Astrocyte (in vitro differentiated cells and primary cell): Measurements from ENCODE around the gene MACO1. TPM values are rescaled to one million over a fixed set of nuclear protein-coding genes. Genes with fewer than 3 reads are reported as not detected.
A peak's percentile ranks its signal among the peaks of the same experiment; 100 is the strongest.

ENCODE experiments used
- DNase-seq: peaks from one replicate; pipeline ENCODE4 v3.0.0-alpha.2; 2010; ENCODE audit warnings: low read depth
- FAIRE-seq: peaks from 2 replicates; lab custom pipeline; 2011; peaks lifted over from hg19 to GRCh38; lab: Jason Lieb, UNC
- H2AFZ ChIP-seq: 2 replicates; pipeline ENCODE4 v1.6.0; 2012; ENCODE audit warnings: low read depth, low read length, inconsistent platforms
- H3K27ac ChIP-seq: 2 replicates; pipeline ENCODE4 v1.5.1; 2011; ENCODE audit warnings: low read depth, low read length, inconsistent platforms
- H3K27me3 ChIP-seq: 2 replicates; pipeline ENCODE4 v1.6.0; 2011; ENCODE audit warnings: low read length, inconsistent platforms; ENCODE audit not compliant: insufficient read depth
- H3K36me3 ChIP-seq: 2 replicates; pipeline ENCODE4 v1.5.1; 2011; ENCODE audit warnings: low read length, inconsistent platforms; ENCODE audit not compliant: insufficient read depth
- H3K4me1 ChIP-seq: 2 replicates; pipeline ENCODE4 v1.5.1; 2011; ENCODE audit warnings: low read length, inconsistent platforms; ENCODE audit not compliant: insufficient read depth
- H3K4me2 ChIP-seq: 2 replicates; pipeline ENCODE4 v1.6.0; 2012; ENCODE audit warnings: low read length, inconsistent platforms
- H3K4me3 ChIP-seq: 2 replicates; pipeline ENCODE4 v1.5.1; 2011; ENCODE audit warnings: low read depth, mild to moderate bottlenecking, low read length, inconsistent platforms; ENCODE audit not compliant: insufficient read depth
- H3K79me2 ChIP-seq: 2 replicates; pipeline ENCODE4 v1.6.0; 2012; ENCODE audit warnings: mild to moderate bottlenecking, low read length, inconsistent platforms; ENCODE audit not compliant: insufficient read depth
- H3K9ac ChIP-seq: 2 replicates; pipeline ENCODE4 v1.6.0; 2012; ENCODE audit warnings: mild to moderate bottlenecking, low read length, inconsistent platforms
- H3K9me3 ChIP-seq: 2 replicates; pipeline ENCODE4 v1.5.1; 2012; ENCODE audit warnings: low read depth, mild to moderate bottlenecking, low read length, inconsistent platforms; ENCODE audit not compliant: insufficient read depth
- H4K20me1 ChIP-seq: 2 replicates; pipeline ENCODE4 v1.6.0; 2012; ENCODE audit warnings: low read length, inconsistent platforms; ENCODE audit not compliant: insufficient read depth
- H3K27ac Mint-ChIP-seq: one replicate; pipeline ENCODE4 v1.8.0; 2021; ENCODE audit warnings: mild to moderate bottlenecking, mixed read lengths; ENCODE audit not compliant: unreplicated experiment
- H3K27me3 Mint-ChIP-seq: one replicate; pipeline ENCODE4 v1.8.0; 2021; ENCODE audit warnings: low read depth, mixed read lengths; ENCODE audit not compliant: unreplicated experiment
- H3K36me3 Mint-ChIP-seq: one replicate; pipeline ENCODE4 v1.8.0; 2021; ENCODE audit warnings: low read depth, mixed read lengths; ENCODE audit not compliant: unreplicated experiment
- H3K4me1 Mint-ChIP-seq: one replicate; pipeline ENCODE4 v1.8.0; 2021; ENCODE audit warnings: low read depth, mixed read lengths; ENCODE audit not compliant: unreplicated experiment
- H3K4me3 Mint-ChIP-seq: one replicate; pipeline ENCODE4 v1.8.0; 2021; ENCODE audit warnings: mild to moderate bottlenecking, moderate library complexity, mixed read lengths; ENCODE audit not compliant: unreplicated experiment
- H3K9me3 Mint-ChIP-seq: one replicate; pipeline ENCODE4 v1.8.0; 2021; ENCODE audit warnings: mild to moderate bottlenecking, mixed read lengths; ENCODE audit not compliant: unreplicated experiment
- CTCF ChIP-seq: IDR thresholded peaks from 2 replicates; pipeline ENCODE4 v1.5.1; 2011; ENCODE audit warnings: low read depth, mild to moderate bottlenecking, inconsistent platforms, low read length, moderate library complexity; ENCODE audit not compliant: insufficient read depth
- EZH2 ChIP-seq: IDR thresholded peaks from 2 replicates; pipeline ENCODE4 v1.6.1; 2012; ENCODE audit warnings: mild to moderate bottlenecking, low read length, inconsistent platforms; ENCODE audit not compliant: insufficient read depth
- total RNA-seq: library from RNA; stranded (reverse); gene quantifications from 2 replicates; pipeline ENCODE4 v1.2.1, GENCODE V29; 2021

The MACO1 gene
- total RNA-seq, 1 donor from 2014 or later: 31.8 TPM

DNA sequence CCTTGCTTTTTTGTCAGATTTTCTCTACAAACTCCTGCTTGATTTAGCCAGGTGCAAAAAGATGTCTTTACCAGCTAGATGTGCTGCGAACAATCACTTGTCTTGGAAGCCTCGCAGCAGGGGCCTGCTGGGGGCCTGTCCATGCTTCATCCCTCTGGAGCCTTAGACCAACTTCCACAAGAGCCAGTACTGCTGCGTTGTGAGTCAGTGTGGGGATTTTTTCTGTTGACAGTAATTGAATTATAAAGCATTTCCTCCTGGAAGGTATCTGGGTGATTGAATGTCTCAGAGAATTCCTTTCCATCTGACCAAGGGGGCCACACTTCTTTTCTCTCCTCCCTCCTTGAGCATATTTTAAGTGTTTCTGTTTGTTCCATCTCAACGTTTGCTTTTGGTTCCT is 72.3 kb downstream of the MACO1 start:
- H3K9me3 ChIP-seq: no peaks in the 10 kb centered on the region
- no peaks in the 10 kb centered on the region for H3K79me2 ChIP-seq
- peaks cover 7% of the 10 kb centered on the region for H3K36me3 ChIP-seq
- no peak overlapping the region for H3K4me3 ChIP-seq
- FAIRE-seq: peak; percentile 86
- peaks cover 23% of the 10 kb centered on the region for H3K4me1 Mint-ChIP-seq
- H3K4me1 ChIP-seq: peaks cover 8% of the 10 kb centered on the region
- peak; percentile 48 for DNase-seq
- no peak overlapping the region for H3K4me2 ChIP-seq
- no peak overlapping the region for H2AFZ ChIP-seq
- TF ChIP-seq CTCF: no peak
- no peak for TF ChIP-seq EZH2
- no peak overlapping the region for H3K9ac ChIP-seq
- peaks cover 4% of the 10 kb centered on the region for H4K20me1 ChIP-seq
- no peaks in the 10 kb centered on the region for H3K9me3 Mint-ChIP-seq
- H3K27me3 Mint-ChIP-seq: no peaks in the 10 kb centered on the region
- no peaks in the 10 kb centered on the region for H3K27me3 ChIP-seq
- H3K27ac ChIP-seq: no peak overlapping the region
- peak overlapping the region; percentile 50 for H3K27ac Mint-ChIP-seq
- peaks cover 17% of the 10 kb centered on the region for H3K36me3 Mint-ChIP-seq
- no peak overlapping the region for H3K4me3 Mint-ChIP-seq

DNA sequence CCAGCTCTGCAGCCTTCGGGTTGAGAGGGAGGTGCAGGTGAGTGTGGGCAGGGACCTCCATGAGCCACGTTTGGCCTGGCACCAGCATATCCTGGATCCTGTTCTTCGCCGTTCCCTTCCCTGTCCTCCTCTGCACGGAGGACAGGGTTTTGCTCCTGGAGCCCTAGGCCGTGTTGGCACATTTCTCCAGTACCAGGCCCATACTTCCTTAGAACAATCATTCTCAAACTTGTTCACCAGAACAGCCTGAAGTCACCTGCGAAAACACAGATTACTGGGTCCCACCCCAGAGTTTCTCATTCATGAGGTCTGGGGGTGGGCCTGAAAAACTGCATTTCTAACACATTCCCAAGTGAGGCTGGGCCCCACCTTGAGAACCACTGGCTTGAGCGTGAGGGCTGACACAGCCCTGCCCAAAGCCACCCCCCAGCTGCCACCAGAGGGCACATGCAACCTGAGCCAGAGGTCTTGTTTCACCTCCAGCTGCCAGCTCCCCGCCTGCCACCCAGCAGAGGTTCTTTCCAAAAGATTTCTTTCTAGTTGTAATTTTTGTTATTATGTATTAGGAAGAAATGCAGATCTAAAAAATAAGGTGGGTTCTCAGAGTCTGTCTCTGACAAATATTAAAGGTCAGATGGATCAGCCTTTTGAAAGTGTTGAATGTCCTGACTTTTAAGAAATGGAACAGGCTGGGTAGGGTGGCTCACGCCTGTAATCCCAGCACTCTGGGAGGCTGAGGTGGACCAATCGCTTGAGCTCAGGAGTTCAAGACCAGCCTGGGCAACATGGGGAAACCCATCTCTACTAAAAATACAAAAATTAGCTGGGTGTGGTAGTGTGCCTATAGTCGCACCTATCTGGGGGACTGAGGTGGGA is 73.1 kb downstream of the MACO1 start:
- H3K4me1 Mint-ChIP-seq: peaks cover 23% of the 10 kb centered on the region
- Histone ChIP-seq H3K79me2 (no peaks in the 10 kb centered on the region), H3K27me3 (no peaks in the 10 kb centered on the region), H2AFZ (no peak overlapping the region), H3K4me2 (no peak overlapping the region), H3K9ac (no peak overlapping the region), H3K4me1 (peaks cover 8% of the 10 kb centered on the region), H3K4me3 (no peak overlapping the region), H3K36me3 (peaks cover under 1% of the 10 kb centered on the region), H3K27ac (no peak overlapping the region), H4K20me1 (peaks cover 4% of the 10 kb centered on the region), H3K9me3 (no peaks in the 10 kb centered on the region)
- TF ChIP-seq CTCF (no peak), EZH2 (no peak)
- no peak for FAIRE-seq
- no peaks in the 10 kb centered on the region for H3K9me3 Mint-ChIP-seq
- DNase-seq: no peak
- H3K27me3 Mint-ChIP-seq: no peaks in the 10 kb centered on the region
- H3K4me3 Mint-ChIP-seq: no peak overlapping the region
- no peak overlapping the region for H3K27ac Mint-ChIP-seq
- H3K36me3 Mint-ChIP-seq: peaks cover 17% of the 10 kb centered on the region
